Fibroblast of villous mesenchyme (primary cell): ENCODE measurements around the gene IFT57. TPM values are rescaled to one million over a fixed set of nuclear protein-coding genes. Genes with fewer than 3 reads are reported as not detected.

Experiments used
- DNase-seq: peaks from one replicate; pipeline ENCODE4 v3.0.0-alpha.2; 2010; ENCODE audit warnings: low read depth
- H3K4me3 ChIP-seq: 2 replicates; pipeline ENCODE4 v1.5.1; 2011; ENCODE audit warnings: low read depth, mild to moderate bottlenecking, low read length
- total RNA-seq: library from RNA; depleted of rRNA; stranded (reverse); fragments of >200 nt; gene quantifications from 2 replicates; pipeline ENCODE4 v1.2.3, GENCODE V29; 2012
- TF ChIP-seq, protein P1 (sequence below): IDR thresholded peaks from 2 replicates; pipeline ENCODE4 v1.5.1; 2012; ENCODE audit warnings: low read depth, mild to moderate bottlenecking, low read length; ENCODE audit not compliant: insufficient read depth

The IFT57 gene
- total RNA-seq, 1 donor, result 81.2 TPM

DNA sequence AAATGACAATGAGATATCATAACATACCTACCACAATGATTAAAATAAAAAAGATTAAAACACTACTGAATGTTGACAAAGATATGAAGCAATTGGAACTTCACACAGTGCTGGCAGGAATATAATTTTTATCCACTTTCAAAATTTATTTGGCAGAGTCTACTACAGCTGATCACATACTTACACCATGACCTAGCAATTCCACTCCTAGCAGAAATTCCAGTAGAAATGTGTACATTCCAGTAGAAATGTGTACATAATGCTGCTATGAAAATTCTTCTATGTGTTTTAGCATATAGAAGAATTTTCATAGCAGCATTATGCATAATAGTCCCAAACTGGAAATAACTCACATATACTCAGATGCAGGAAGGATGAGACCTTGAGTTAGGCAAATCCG is 43.5 kb downstream of the IFT57 start:
- DNase-seq, result peak; percentile 32
- TF ChIP-seq, protein P1, sequence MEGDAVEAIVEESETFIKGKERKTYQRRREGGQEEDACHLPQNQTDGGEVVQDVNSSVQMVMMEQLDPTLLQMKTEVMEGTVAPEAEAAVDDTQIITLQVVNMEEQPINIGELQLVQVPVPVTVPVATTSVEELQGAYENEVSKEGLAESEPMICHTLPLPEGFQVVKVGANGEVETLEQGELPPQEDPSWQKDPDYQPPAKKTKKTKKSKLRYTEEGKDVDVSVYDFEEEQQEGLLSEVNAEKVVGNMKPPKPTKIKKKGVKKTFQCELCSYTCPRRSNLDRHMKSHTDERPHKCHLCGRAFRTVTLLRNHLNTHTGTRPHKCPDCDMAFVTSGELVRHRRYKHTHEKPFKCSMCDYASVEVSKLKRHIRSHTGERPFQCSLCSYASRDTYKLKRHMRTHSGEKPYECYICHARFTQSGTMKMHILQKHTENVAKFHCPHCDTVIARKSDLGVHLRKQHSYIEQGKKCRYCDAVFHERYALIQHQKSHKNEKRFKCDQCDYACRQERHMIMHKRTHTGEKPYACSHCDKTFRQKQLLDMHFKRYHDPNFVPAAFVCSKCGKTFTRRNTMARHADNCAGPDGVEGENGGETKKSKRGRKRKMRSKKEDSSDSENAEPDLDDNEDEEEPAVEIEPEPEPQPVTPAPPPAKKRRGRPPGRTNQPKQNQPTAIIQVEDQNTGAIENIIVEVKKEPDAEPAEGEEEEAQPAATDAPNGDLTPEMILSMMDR, result no peak
- H3K4me3 ChIP-seq, result no peak overlapping the region

DNA sequence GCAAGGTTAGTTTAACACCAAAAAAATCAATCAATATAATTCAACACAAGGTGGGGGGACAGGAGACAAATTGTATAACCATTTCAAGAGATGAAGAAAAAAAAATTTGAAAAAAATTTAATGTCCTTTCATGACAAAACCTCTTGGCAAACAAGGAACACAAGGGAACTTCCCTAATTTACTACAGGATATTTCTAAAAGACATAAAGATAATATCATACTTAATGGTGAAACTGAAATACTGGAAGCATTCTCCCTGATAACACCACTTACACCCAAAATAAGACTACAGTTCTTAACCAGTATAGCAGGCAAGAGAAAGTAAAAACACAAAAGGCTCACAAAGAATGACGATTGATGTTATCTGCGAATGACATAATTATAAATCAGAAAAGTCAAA is 44.7 kb downstream of the IFT57 start:
- no peak overlapping the region for H3K4me3 ChIP-seq
- DNase-seq, result no peak
- TF ChIP-seq, protein P1, result no peak

DNA sequence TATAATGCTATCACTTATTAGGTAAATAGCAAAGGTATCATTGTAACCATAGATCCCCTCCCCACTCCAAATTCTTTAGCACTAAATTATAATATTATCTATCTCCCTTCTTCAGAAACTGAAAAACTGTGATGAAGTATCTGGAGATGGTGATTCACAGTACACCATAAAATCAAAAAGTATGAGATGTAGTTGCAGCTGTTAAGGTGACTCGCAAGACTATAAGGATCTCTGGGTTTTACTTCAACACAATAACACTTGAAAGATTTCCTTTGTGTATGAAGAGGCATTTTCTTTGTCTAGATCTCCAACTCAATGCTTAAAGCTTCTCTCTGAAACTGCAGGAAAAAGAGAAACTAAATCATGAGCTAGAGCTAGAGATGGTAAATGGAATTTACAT is 46.9 kb downstream of the IFT57 start:
- no peak overlapping the region for H3K4me3 ChIP-seq
- DNase-seq, result no peak
- TF ChIP-seq, protein P1, result no peak

DNA sequence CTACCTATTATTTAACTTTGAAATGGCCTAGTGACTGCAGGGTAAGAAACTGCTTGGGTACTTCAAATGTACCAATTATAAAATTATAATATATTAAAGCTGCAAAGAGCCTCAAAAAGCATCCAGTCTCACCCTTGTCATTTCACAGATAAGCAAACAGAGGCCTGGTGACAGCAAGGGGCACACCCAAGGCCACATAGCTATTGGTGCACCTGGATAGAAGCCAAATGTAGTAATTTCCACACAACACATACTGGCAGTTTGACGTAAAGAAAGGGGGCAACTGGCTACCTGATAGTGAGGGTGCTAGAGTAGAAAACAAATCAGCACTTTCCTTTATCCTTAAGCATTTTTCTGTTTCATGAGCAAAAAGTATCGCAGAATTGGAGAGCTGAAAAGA is 51.1 kb downstream of the IFT57 start:
- no peak for DNase-seq
- H3K4me3 ChIP-seq, result no peak overlapping the region
- TF ChIP-seq, protein P1, result no peak

DNA sequence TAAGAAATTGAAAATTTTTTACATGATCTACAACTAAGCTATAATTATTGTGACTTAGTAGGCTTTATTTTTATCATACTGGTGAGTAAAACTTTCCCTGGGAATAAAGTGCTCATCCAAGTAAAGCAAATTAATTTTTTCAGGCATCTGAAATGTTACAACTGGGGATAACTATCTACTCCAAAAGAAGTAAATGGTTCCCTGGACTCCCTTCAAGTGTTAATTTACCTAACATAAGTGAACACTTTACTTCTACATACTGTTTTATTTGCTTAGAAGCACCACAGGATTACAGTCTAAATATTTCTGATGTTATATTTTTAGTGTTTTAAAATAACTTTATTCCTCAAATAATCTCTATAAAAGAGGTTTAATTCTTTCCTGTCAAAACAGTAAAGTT is 57.8 kb downstream of the IFT57 start:
- DNase-seq, result no peak
- TF ChIP-seq, protein P1, result no peak
- no peak overlapping the region for H3K4me3 ChIP-seq

DNA sequence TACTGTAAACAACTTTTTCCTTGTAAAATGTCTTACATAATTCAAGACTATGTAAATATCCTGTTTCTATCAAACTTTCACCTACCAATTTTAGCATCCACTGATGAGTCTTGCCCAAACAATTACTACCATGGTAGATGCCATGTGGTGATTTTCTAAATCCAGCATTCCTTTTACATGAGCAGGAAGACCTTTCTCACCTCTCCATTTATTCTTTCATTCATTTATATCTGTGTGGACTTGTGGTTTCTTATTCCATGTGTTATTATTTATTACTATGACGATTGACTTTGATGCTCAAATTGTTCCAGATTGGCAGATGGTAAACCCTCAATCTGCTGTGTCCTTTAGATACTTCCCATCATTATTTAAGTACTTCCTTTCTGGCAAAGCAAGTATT is 62.4 kb downstream of the IFT57 start:
- TF ChIP-seq, protein P1, result no peak
- DNase-seq, result peak; percentile 22

DNA sequence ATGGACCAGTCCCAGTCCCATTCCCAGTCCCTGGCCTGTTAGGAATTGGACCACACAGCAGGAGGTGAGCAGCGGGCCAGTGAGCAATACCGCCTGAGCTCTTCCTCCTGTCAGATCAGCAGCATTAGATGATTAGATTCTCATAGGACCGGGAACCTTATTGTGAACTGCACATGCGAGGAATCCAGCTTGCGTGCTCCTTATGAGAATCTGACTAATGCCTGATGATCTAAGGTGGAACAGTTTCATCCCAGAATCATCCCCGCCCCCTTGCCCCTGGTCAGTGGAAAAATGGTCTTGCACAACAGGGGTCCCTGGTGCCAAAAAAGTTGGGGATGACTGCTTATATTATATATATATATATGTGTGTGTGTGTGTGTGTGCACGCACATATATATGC is 63.1 kb downstream of the IFT57 start:
- H3K4me3 ChIP-seq, result no peak overlapping the region
- TF ChIP-seq, protein P1, result no peak
- no peak for DNase-seq

More for the DNA sequence above, 62.4 kb downstream of the IFT57 start:
- H3K4me3 ChIP-seq, result no peak overlapping the region
